GM03348 (cell line): ENCODE data around the gene MAST2.
"Not testable (repeated sequence)": the region's sequence is repeated elsewhere in the genome, so short reads cannot be mapped to it uniquely, and the experiment has no call there.

Source experiments
- DNase-seq: peaks from one replicate; pipeline ENCODE4 v3.0.0; 2012; ENCODE audit warnings: low spot score

The MAST2 gene

GRCh38 chr1:45938029-45938428 is 134.6 kb downstream of the MAST2 start:
- no peak for DNase-seq

DNA sequence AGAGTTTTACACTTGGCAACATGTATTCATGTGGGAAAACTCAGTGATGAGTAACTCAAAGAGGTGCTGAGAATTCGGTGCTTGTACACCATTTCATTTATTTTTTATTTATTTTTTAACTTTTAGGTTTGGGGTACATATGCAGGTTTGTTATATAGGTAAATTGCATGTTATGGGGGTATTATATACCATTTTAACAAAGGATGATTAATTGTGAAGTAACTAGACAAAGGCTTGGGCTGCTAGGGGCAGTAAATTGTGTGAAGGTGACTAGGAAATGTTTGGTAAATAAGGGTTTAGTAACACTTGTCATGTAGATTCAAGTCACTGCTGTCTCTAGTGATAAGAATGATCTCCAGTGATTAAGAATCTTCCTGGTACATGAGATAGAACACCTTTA is 139.0 kb downstream of the MAST2 start:
- DNase-seq = no peak

DNA sequence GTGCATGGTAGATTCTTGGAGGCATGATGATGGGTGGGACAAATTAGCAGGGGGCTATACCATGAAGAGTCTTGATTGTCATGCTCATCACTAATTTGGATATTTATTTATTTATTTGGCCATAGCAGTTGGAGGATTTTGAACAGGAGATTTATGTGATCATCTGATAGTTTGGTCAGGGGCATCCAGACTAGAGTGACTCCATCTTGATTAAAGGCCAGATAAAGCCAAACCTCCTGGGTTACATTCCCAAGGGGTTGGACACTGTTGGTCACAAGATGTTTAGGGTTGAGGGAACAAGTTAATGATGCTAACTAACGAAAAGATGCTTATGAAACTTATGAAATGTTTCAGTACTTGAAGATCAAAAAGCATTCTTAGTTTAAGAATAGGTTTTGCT is 139.8 kb downstream of the MAST2 start:
- DNase-seq = no peak

GRCh38 chr1:45945426-45945825 is 142.0 kb downstream of the MAST2 start:
- peak; percentile 47 for DNase-seq

DNA sequence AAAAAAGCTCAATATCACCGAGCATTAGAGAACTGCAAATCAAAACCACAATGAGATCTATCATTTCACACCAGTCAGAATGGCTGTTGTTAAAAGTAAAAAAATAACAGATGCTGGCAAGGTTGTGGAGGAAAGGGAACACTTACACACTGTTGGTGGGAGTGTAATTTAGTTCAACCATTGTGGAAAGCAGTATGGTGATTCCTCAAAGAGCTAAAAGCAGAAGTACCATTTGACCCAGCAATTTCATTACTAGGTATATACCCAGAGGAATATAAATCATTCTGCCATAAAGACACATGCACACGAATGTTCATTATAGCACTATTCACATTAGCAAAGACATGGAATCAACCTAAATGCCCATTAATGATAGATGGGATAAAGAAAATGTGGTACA is 146.1 kb downstream of the MAST2 start:
- DNase-seq = not testable (repeated sequence)

- DNase-seq = no peak
Observed at GRCh38 chr1:45952072-45952471, 148.7 kb downstream of the MAST2 start.

DNA sequence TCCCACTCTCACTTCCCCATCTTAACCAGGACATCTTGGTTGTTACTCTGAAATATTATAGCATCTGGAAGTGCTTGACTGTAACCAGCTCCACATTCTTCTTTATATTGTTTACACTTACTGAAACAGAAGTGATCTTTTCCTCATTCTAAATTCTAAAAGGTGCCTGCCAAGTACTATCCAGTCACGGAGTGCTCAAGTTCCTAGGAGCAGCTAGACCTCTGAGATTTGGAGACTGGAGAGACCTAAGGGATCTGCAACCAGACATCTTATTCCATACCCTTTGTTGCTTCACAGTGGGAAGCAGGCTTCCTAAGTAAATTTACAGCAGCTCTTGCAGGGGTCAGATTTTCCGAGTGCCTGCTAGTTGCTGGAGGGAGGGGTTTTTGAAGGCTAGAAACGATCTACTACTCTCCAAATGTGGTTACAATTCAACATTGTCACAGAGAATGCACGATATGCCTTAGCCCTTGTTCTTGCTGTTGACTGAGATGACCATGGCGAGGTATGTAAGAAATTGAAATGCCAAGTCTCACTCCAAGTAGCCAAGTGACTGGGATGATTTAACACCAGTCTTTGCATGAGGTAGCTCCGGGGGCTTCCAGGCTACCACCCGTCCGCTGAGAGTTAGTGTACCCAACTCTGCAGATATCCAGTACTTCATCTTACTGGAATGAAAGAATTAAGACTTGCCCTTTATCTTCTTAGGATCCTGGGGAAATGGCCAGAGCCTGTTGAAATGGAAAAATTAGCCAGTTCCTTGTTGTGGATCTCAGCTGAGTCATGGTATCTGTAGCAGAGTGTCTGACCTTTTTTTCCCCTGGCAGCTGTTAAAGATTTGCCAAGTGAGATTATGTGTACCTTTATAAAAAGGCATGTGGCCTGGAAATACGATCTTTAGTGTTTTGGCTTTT is 150.8 kb downstream of the MAST2 start:
- peak; percentile 61 for DNase-seq

- DNase-seq = no peak
Observed at GRCh38 chr1:45957684-45958083, 154.3 kb downstream of the MAST2 start.

DNA sequence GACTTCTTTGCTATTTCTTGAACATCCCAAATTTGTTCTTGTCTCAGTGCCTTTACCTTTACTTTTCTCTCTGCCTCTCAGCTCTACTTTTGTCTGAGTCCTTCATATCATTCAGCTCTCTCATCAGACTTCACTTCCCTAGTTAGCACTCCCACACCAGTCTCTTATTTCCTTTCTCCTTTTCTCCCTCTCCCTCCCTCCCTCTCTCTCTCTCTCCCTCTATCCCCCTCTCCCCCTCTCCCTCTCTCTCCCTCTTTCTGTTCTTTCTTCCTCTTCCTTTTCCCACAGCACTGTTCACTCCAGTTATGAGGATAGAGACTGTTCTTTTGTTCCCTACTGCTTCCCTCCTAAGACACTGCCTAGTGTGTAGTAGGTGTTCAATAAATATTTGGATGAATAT is 154.9 kb downstream of the MAST2 start:
- DNase-seq = no peak

DNA sequence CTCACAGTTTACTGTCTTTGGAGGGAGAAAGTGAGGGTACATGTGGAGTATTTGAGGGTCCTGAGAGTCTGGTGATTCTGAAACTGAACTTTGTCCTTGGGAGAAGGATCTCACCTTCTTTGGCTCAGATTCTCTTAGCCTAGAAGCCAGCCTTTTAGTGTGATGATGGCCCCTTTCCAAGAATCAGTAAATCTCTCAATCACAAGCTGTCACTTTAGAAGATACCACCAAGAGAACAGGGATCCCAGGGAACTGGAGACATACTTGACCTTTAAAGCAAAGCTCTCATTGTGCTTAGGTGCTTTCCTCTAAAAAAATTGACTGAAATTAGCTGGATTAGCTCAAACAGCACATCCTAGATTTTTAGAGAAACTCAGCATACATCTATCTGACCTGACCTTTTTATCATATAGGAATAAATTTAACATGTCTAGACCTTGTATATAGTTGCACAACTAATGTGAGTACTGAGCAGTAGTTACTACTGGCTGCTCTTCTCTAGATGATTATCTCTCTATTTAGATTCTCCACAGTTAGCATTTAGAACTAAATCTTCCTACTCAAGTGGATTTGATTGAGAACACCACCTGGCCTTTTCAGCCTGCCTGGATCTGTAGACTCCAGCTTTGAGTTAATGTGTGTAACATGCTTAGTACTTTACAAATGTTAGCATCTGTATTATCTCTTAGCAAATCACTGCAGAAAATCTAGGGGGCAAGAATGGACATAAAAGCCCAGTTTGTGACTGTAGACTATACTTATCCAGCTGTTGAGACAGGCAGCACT is 157.7 kb downstream of the MAST2 start:
- DNase-seq = no peak

DNA sequence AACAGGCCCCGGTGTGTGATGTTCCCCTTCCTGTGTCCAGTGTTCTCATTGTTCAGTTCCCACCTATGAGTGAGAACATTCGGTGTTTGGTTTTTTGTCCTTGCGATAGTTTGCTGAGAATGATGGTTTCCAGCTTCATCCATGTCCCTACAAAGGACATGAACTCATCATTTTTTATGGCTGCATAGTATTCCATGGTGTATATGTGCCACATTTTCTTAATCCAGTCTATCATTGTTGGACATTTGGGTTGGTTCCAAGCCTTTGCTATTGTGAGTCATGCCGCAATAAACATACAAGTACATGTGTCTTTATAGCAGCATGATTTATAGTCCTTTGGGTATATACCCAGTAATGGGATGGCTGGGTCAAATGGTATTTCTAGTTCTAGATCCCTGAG is 158.5 kb downstream of the MAST2 start:
- not testable (repeated sequence) for DNase-seq

DNA sequence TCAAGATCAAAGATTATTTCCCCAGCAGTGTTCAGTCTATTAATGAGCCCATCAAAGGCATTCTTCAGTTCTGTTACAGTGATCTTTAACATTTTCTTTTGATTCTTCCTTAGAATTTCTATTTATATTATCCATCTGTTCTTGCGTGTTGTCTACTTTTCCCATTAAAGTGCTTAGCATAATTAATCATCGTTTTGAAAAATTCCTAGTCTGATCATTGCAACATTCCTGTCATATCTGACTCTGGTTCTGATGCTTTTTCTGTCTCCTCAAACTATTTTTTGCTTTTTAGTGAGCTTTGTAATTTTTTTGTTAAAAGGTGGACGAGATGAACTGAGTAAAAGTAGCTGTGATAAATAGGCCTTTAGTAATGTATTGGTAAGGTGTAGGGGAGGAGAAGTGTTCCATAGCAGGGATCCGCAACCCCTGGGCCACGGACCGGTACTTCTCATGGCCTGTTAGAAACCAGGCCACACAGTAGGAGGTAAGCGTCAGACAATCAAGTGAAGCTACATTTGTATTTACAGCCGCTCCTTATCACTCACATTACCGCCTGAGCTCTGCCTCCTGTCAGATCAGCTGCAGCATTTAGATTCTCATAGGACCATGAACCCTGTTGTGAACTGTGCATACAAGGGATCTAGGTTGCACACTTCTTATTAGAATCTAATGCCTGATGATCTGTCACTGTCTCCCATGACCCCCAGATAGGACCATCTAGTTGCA is 165.7 kb downstream of the MAST2 start:
- peak; percentile 27 for DNase-seq

GRCh38 chr1:45969866-45970265 is 166.5 kb downstream of the MAST2 start:
- no peak for DNase-seq

DNA sequence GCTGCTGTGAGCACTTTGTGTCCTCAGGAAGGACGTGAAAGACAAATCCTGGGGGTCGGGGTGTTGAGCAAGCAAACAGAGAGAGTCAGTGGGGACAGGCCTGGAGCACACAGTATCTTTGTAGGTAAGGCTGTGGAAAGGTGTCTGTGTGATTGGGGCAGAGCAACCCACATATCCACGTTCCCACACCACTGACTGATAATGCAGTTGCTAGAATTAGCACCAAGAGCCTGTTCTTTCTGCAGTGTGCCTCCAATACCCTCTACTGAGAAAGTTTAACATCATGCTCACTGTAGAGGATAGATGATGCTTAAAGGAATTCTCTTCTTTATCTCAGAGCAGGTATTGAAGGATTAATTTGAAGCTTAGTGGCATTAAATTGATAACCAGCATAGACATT is 167.9 kb downstream of the MAST2 start:
- no peak for DNase-seq

DNA sequence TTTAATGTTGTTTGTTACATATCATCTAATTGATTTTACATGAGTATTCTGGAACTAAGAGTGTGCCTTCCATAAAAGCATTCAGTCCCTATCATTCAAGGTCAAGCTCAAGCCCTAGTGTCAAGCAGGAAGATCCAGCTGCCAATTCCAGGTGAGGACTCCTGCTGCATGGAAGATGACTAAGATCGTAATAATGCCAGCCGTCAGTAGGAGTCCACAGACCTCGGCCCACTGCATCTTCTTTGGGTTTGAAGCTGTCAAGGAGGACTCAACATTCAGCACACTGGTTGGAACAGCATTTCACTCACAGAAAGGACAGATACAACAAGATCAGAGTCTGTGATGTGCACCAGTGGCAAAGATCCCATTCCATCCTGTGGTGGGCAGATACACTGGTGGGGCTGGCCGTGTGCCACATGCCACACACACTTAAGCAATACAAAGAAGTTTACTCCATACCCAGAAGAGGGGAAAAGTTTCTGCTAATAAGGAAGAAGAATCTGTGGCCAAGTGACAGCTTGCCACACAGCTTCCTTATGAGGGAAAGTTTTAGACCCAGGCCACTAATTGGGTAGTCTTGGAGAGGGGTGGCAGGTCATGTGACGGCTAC is 168.6 kb downstream of the MAST2 start:
- no peak for DNase-seq

GRCh38 chr1:45972621-45973020 is 169.2 kb downstream of the MAST2 start:
- no peak for DNase-seq

- no peak for DNase-seq
Observed at GRCh38 chr1:45973121-45973520, 169.7 kb downstream of the MAST2 start.

GRCh38 chr1:45974541-45975269 is 171.3 kb downstream of the MAST2 start:
- DNase-seq = no peak

GRCh38 chr1:45976623-45977022 is 173.2 kb downstream of the MAST2 start:
- DNase-seq = no peak

DNA sequence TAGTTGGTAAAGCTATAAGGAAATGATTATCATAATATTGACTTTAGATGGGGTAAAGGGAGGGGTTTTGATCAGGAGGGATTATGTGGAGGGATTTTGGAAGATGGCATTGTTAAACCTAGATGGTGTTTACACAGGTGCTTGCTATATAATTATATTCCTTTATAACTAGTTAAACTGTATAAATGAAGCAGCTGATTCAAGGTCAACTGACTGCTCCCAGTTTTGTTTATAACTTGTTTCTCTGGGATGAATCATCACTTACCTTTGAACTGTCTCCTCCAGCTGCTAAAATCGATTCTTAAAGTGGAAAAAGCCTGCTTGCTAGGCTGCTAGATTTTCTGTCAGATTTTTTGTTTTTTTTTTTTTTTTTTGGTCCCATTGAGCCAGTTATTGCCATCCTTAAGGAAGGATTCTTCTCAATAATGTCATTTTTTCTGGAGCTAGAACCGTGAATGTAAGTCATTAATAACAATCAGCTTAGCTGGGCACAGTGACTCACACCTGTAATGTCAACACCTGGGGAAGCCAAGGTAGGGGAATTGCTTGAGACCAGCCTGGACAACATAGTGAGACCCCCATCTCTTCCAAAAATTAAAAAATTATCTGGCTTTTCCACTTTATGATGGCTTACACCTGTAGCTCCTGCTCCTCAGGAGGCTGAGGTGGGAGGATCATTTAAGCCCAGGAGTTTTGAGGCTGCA is 175.8 kb downstream of the MAST2 start:
- DNase-seq = no peak

DNA sequence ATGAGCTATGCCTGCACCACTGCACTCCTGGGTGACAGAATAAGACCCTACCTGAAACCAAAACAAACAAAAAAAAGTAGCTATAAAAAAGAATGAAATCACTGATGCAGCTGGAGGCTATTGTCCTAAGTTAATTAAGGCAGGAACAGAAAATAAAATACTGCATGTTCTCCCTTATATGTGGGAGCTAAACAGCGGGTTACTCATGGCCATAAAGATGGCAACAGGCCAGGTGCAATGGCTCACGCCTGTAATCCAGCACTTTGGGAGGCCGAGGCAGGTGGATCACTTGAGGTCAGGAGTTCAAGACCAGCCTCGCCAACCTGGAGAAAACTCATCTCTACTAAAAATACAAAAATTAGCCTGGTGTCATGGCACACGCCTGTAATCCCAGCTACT is 176.4 kb downstream of the MAST2 start:
- DNase-seq = no peak
